SU-DHL-6 (cell line): Measurements from ENCODE around the gene APOE.

Experiments used
- H2AFZ ChIP-seq: fragments of 200-600 bp; sonication (generic); 2 replicates; pipeline ENCODE4 v1.6.1; 2014; ENCODE audit warnings: low read depth, mild to moderate bottlenecking, moderate library complexity, mixed read lengths, antibody characterized with exemption, low read length; ENCODE audit not compliant: severe bottlenecking
- H3F3A ChIP-seq: fragments of 200-600 bp; shearing (Covaris generic); 2 replicates; pipeline ENCODE4 v1.6.0; 2016; ENCODE audit warnings: antibody characterized with exemption, mild to moderate bottlenecking; ENCODE audit not compliant: insufficient read depth
- H3K27ac ChIP-seq: fragments of 200-600 bp; sonication (generic); 2 replicates; pipeline ENCODE4 v1.5.1; 2016; ENCODE audit warnings: low read depth, mild to moderate bottlenecking, low read length, moderate library complexity, mixed read lengths
- H3K27me3 ChIP-seq: fragments of 200-600 bp; sonication (generic), shearing (Covaris generic); 2 replicates; pipeline ENCODE4 v1.6.0; 2014; ENCODE audit warnings: mild to moderate bottlenecking, low read length
- H3K36me3 ChIP-seq: fragments of 200-600 bp; sonication (generic); 2 replicates; pipeline ENCODE4 v1.6.1; 2014; ENCODE audit warnings: mild to moderate bottlenecking, low read length, mixed read lengths
- H3K4me2 ChIP-seq: fragments of 300-600, 200-600 bp; shearing (Covaris generic), sonication (generic); 2 replicates; pipeline ENCODE4 v1.6.0; 2014; ENCODE audit warnings: low read length, low read depth, mild to moderate bottlenecking; ENCODE audit not compliant: poor library complexity, severe bottlenecking
- H3K4me3 ChIP-seq: fragments of 200-600 bp; sonication (generic); 2 replicates; pipeline ENCODE4 v1.5.1; 2014; ENCODE audit warnings: antibody characterized with exemption, low read length, mild to moderate bottlenecking, mixed read lengths; ENCODE audit not compliant: insufficient read depth, poor library complexity, severe bottlenecking
- H3K79me2 ChIP-seq: fragments of 200-600 bp; sonication (generic); 2 replicates; pipeline ENCODE4 v1.6.1; 2014; ENCODE audit warnings: mild to moderate bottlenecking, low read length, moderate library complexity; ENCODE audit not compliant: insufficient read depth
- H3K9ac ChIP-seq: fragments of 200-600 bp; sonication (generic); 2 replicates; pipeline ENCODE4 v1.7.0; 2014; ENCODE audit warnings: mild to moderate bottlenecking, low read length
- H3K9me2 ChIP-seq: fragments of 200-600 bp; sonication (generic); replicated peaks from 2 replicates; pipeline ENCODE4 v1.6.1; 2014; ENCODE audit warnings: low read length; ENCODE audit not compliant: insufficient read depth
- H3K9me3 ChIP-seq: fragments of 200-600 bp; sonication (generic); 2 replicates; pipeline ENCODE4 v1.6.1; 2014; ENCODE audit warnings: low read length, mixed read lengths; ENCODE audit not compliant: insufficient read depth
- H4K20me1 ChIP-seq: fragments of 200-600 bp; sonication (generic); 2 replicates; pipeline ENCODE4 v1.6.1; 2014; ENCODE audit warnings: low read depth, mild to moderate bottlenecking, antibody characterized with exemption, low read length, moderate library complexity, mixed read lengths
- CTCF ChIP-seq: fragments of 200-600 bp; sonication (generic); IDR thresholded peaks from one replicate; pipeline ENCODE4 v1.5.1; 2017; ENCODE audit warnings: antibody characterized with exemption, mild to moderate bottlenecking, low read length, moderate library complexity; ENCODE audit not compliant: insufficient read depth, poor library complexity, severe bottlenecking
- EZH2phosphoT487 ChIP-seq: fragments of 200-600 bp; sonication (generic), shearing (Covaris generic); conservative IDR thresholded peaks from 2 replicates; pipeline ENCODE4 v1.6.1; 2018; ENCODE audit warnings: mild to moderate bottlenecking, antibody characterized with exemption, low read length, moderate library complexity, mixed read lengths

Gene APOE

GRCh38 chr19:44903602-44904425, 1.8 kb upstream of the APOE start:
- Histone ChIP-seq H3K4me2 (no peak overlapping the region), H3K79me2 (no peaks in the 10 kb centered on the region), H3K9me3 (no peaks in the 10 kb centered on the region), H3K36me3 (no peaks in the 10 kb centered on the region), H3K9ac (no peak overlapping the region), H3F3A (no peaks in the 10 kb centered on the region), H3K9me2 (no peaks in the 10 kb centered on the region), H4K20me1 (no peaks in the 10 kb centered on the region), H3K27ac (no peak overlapping the region), H3K4me3 (no peak overlapping the region), H3K27me3 (no peaks in the 10 kb centered on the region), H2AFZ (no peak overlapping the region)
- peak; percentile 86 for TF ChIP-seq CTCF
- TF ChIP-seq EZH2phosphoT487, result no peak

GRCh38 chr19:44904426-44904994, 1.1 kb upstream of the APOE start:
- Histone ChIP-seq H3K36me3 (no peaks in the 10 kb centered on the region), H4K20me1 (no peaks in the 10 kb centered on the region), H3F3A (no peaks in the 10 kb centered on the region), H3K4me2 (no peak overlapping the region), H3K79me2 (no peaks in the 10 kb centered on the region), H3K9ac (no peak overlapping the region), H3K27ac (no peak overlapping the region), H3K27me3 (no peaks in the 10 kb centered on the region), H3K9me3 (no peaks in the 10 kb centered on the region), H3K4me3 (no peak overlapping the region), H2AFZ (no peak overlapping the region), H3K9me2 (no peaks in the 10 kb centered on the region)
- TF ChIP-seq CTCF (peak; percentile 27), EZH2phosphoT487 (no peak)

GRCh38 chr19:44907613-44908012, 2.0 kb downstream of the APOE start:
- Histone ChIP-seq H3K79me2 (no peaks in the 10 kb centered on the region), H3K9ac (no peak overlapping the region), H3K9me2 (no peaks in the 10 kb centered on the region)

More at GRCh38 chr19:44907613-44908012, 2.0 kb downstream of the APOE start:
- no peak overlapping the region for H3K4me3 ChIP-seq
- H3K9me3 ChIP-seq, result no peaks in the 10 kb centered on the region
- no peak for TF ChIP-seq CTCF
- TF ChIP-seq EZH2phosphoT487, result no peak
- H4K20me1 ChIP-seq, result no peaks in the 10 kb centered on the region
- no peak overlapping the region for H3K27ac ChIP-seq
- no peaks in the 10 kb centered on the region for H3K36me3 ChIP-seq
- no peaks in the 10 kb centered on the region for H3K27me3 ChIP-seq
- H3K4me2 ChIP-seq, result no peak overlapping the region
- H3F3A ChIP-seq, result no peaks in the 10 kb centered on the region
- H2AFZ ChIP-seq, result no peak overlapping the region
